Kidney (tissue), 14 donors: ENCODE data around the gene DOCK6. TPM values are rescaled to one million over a fixed set of nuclear protein-coding genes. Genes with fewer than 3 reads are reported as not detected.

Experiments used
- DNase-seq, 5 donors: peaks; one replicate each; pipeline ENCODE4 v3.0.0-alpha.2; 2013 to 2020
- FAIRE-seq: peaks from 2 replicates; lab custom pipeline; 2012; peaks lifted over from hg19 to GRCh38; lab: Jason Lieb, UNC
- H3K27ac ChIP-seq, 2 donors: one replicate each; pipeline ENCODE4 v1.7.0; 2013; ENCODE audit warnings: low read depth in 2 of 2, low read length in 2 of 2, inconsistent platforms in 1 of 2
- H3K27me3 ChIP-seq: one replicate; pipeline ENCODE4 v1.7.1; 2013; ENCODE audit warnings: low read length, inconsistent platforms; ENCODE audit not compliant: control insufficient read depth, insufficient read depth
- H3K36me3 ChIP-seq, 3 donors: one replicate each; pipeline versions ENCODE4 v1.7.0 to v1.7.1; 2013; ENCODE audit warnings: low read length in 3 of 3, control low read depth in 1 of 3, inconsistent platforms in 1 of 3; ENCODE audit not compliant: insufficient read depth in 3 of 3, control insufficient read depth in 2 of 3
- H3K4me1 ChIP-seq, 3 donors: one replicate each; pipeline versions ENCODE4 v1.7.0 to v1.7.1; 2013; ENCODE audit warnings: low read length in 3 of 3, inconsistent platforms in 1 of 3, low read depth in 1 of 3; ENCODE audit not compliant: control insufficient read depth in 2 of 3, insufficient read depth in 2 of 3
- H3K4me3 ChIP-seq, 3 donors: one replicate each; pipeline versions ENCODE4 v1.7.0 to v1.8.1; 2013; ENCODE audit warnings: low read length in 3 of 3, control low read depth in 1 of 3, inconsistent platforms in 1 of 3
- H3K9ac ChIP-seq, 3 donors: one replicate each; pipeline versions ENCODE4 v1.7.0 to v1.7.1; 2013; ENCODE audit warnings: low read length in 3 of 3, control low read depth in 1 of 3, inconsistent platforms in 1 of 3
- H3K9me3 ChIP-seq, 3 donors: one replicate each; pipeline versions ENCODE4 v1.7.0 to v1.7.1; 2013; ENCODE audit warnings: low read length in 3 of 3, control low read depth in 1 of 3, inconsistent platforms in 1 of 3; ENCODE audit not compliant: control insufficient read depth in 2 of 3, insufficient read depth in 1 of 3
- intact Hi-C: fragments of 100-400 bp; cut with DNase I; formaldehyde crosslinking; loops from one replicate; pipeline ENCODE4 v1.11.1; 2022
- polyA plus RNA-seq: library from polyadenylated mRNA; stranded (reverse); fragments of 350-450 nt; fragmentation: Illumina TruSeq; extraction: RNeasy Lipid Tissue Mini Kit (QIAGEN cat#74804); gene quantifications from one replicate; pipeline ENCODE4 v1.2.3, GENCODE V29; 2014; ENCODE audit warnings: low read depth, low replicate concordance; ENCODE audit not compliant: insufficient read depth
- total RNA-seq: library from RNA; stranded (reverse); fragmentation: NEBNext Ultra II Directional; extraction: Animal tissue kit (Norgen Biotek cat#: 25700); gene quantifications from one replicate; pipeline ENCODE4 v1.2.1, GENCODE V29; 2021
- TF ChIP-seq, protein P1 (sequence below): IDR thresholded peaks from 3 replicates; pipeline ENCODE4 v1.5.1; 2012; ENCODE audit warnings: mild to moderate bottlenecking, moderate library complexity, borderline replicate concordance; ENCODE audit not compliant: insufficient read depth; ENCODE audit errors: extremely low read depth
- donor health status: control.
- donor health status: control.
- donor health status: control.
- donor health status: control.
- donor health status: control.
- donor health status: DM: yes; HTN: yes; CAD: no.
- donor health status: Normal renal cell carcinoma (clear cell type).

DOCK6 gene
- total and polyA plus RNA-seq, 2 donors from 2014 or later: 45.8 to 112 TPM

DNA sequence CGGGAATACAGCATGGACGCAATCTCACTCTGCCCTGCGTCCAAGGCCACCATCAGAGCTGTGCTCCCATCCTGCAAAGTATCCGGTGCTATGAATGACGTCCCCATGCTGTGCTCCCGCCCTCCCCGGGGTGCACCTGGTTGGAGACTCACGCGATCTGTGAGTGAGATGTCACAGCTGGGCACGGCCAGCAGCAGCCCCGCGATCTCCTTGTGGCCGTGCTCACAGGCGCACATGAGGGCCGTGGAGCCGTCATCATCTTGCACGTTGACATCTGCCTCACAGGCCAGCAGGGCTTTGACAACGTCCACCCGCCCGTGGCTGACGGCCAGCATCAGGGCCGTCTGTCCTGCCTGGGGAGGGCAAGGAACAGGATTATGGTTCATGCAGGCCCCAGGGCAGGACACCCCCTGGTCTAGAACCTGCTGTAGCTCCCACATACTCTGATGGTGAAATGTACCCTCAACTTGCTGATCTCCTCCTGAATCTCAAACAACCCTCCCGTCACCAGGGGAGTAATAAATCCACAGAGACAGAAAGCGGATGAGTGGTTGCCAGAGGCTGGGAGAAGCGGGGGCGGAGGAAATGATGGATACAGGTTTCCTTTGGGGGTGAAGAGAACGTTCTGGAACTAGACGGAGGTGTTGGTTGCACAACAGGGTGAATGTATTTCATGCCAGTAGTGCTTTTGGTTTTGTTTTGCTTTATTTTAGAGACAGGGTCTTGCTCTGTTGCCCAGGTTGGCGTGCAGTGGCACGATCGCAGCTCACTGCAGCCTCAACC, 92.2 kb downstream of the DOCK6 start:
- peaks cover 3 to 45% (median 22%) of the 10 kb centered on the region in 3 donors for H3K36me3 ChIP-seq
- no peak overlapping the region for H3K4me3 ChIP-seq
- intact Hi-C loops: no loop called here
- TF ChIP-seq, protein P1, sequence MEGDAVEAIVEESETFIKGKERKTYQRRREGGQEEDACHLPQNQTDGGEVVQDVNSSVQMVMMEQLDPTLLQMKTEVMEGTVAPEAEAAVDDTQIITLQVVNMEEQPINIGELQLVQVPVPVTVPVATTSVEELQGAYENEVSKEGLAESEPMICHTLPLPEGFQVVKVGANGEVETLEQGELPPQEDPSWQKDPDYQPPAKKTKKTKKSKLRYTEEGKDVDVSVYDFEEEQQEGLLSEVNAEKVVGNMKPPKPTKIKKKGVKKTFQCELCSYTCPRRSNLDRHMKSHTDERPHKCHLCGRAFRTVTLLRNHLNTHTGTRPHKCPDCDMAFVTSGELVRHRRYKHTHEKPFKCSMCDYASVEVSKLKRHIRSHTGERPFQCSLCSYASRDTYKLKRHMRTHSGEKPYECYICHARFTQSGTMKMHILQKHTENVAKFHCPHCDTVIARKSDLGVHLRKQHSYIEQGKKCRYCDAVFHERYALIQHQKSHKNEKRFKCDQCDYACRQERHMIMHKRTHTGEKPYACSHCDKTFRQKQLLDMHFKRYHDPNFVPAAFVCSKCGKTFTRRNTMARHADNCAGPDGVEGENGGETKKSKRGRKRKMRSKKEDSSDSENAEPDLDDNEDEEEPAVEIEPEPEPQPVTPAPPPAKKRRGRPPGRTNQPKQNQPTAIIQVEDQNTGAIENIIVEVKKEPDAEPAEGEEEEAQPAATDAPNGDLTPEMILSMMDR: no peak
- H3K9ac ChIP-seq: no peak overlapping the region
- FAIRE-seq: no peak
- H3K27ac ChIP-seq: peak overlapping the region in 1 of 2 donors; percentile 13
- no peak for DNase-seq
- peaks cover 0 to 4% (median 0%) of the 10 kb centered on the region in 3 donors for H3K4me1 ChIP-seq
- no peaks in the 10 kb centered on the region for H3K9me3 ChIP-seq
- no peaks in the 10 kb centered on the region for H3K27me3 ChIP-seq

DNA sequence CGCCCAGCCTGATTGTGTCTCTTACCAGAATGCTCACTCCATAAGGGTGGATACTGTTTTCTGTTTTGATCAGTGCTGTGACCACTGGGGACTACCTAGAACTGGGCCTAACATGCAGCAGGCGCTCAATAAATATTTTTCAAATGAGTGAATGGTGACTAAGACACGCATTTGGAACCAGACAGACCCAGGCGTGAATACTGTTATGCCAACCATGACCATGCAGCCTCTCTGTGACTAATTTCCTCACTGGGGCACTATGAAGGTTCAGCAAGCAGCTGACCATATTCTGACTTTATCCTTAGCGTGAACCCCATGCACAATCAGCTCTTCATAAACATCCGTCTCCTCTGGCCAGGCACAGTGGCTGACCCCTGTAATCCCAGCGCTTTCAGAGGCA, 93.8 kb downstream of the DOCK6 start:
- H3K9me3 ChIP-seq: no peaks in the 10 kb centered on the region
- H3K4me1 ChIP-seq: peaks cover 0 to 4% (median 0%) of the 10 kb centered on the region in 3 donors
- FAIRE-seq (no peak), DNase-seq (no peak)
- peaks cover 1 to 34% (median 11%) of the 10 kb centered on the region in 3 donors for H3K36me3 ChIP-seq
- H3K9ac ChIP-seq: no peak overlapping the region
- intact Hi-C loops: no loop called here
- no peak overlapping the region for H3K27ac ChIP-seq
- no peak overlapping the region for H3K4me3 ChIP-seq
- TF ChIP-seq, protein P1: no peak
- H3K27me3 ChIP-seq: no peaks in the 10 kb centered on the region

DNA sequence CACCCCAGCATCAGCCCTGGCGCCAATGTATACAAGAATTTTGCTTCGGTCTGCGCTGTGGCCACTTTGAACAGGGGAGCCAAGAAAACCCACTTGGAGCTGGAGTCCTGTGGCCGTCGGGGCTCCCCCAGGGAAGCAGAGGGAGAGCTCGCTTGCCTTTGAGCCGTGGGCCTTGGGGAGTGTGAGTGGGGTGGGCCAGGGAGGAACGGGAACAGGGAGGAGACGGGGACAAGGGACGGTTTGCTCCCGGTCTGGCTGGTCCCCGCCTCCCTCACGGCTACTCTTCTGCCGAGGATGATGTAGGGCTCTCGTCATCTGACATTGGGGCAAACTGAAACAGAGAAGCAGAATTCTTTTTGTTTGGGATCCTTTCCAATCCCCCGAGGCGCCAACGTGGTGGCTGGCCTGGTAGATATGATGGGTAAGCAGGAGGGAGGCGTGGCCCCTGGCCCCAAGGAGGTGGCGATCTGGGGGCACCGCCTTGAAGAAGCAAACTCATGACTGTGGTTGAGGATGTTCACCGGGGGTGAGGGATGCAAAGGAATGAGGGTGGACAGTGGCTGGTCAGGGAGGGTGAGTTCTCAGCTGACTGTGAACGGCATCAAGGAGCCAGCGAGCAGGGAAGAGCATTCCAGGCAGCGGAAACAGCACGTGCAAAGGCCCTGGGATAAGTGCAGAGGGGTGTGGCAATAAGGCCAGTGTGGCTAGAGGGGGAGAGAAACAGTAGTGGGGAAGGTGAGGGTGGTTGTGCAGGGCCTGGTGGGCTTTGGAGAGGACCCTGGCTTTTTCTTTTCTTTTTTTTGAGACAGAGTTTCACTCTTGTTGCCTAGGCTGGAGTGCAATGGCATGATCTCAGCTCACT, 95.8 kb downstream of the DOCK6 start:
- Histone ChIP-seq H3K4me3 (no peak overlapping the region), H3K9me3 (no peaks in the 10 kb centered on the region), H3K9ac (no peak overlapping the region), H3K27me3 (no peaks in the 10 kb centered on the region), H3K36me3 (peaks cover 0 to 23% (median 7%) of the 10 kb centered on the region in 3 donors), H3K4me1 (peaks cover 0 to 4% (median 0%) of the 10 kb centered on the region in 3 donors), H3K27ac (peak overlapping the region; percentile 9 to 53)
- FAIRE-seq (no peak), DNase-seq (peak in 2 of 5 donors; percentile 53 to 88)
- intact Hi-C loops: no loop called here
- TF ChIP-seq, protein P1: no peak
